ENCODE results near the gene ZFPM1. TPM values are rescaled to one million over a fixed set of nuclear protein-coding genes. Genes with fewer than 3 reads are reported as not detected.

Gene ZFPM1
- polyA plus RNA-seq, 1 experiment: 0.22 TPM

DNA sequence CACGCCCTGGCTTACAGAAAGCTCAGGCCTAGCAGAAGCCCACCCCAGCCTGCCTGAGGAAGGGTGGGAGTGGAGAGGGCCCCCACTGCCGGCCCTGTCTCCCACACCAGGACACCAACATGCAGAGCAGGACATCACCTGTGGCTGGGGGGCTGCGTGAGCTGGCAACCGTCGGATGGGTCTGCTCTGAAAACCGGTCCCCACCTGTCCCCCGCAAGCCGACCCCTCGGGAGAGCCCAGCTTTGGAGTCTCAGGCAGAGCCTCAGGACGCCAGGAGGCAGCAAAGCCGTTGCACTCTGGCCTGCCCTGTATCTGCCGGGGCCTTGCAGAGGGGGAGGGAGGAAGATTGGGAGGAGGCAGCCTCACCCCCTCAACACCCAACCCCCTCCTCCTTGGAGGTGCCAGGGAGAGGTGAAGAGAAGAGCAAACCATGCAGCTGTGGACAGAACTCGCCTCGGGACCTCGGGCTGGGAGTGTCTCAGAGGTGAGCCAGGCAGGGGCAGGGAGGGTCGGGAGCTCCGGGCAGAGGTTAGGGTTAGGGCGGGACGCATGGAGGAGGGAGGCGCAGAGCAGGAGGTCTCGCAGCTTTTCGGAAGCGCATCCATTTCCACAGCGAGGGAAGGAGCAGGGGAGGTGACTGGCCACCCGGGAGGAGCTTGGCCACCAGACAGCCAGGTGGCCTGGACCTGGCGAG lies 86.7 kb downstream of the ZFPM1 start:
- H3K27me3 ChIP-seq (ENCODE audit: control insufficient read depth, insufficient read depth, low read length): peaks cover 17% of the 10 kb centered on the region
- no peak overlapping the region for H3K4me3 ChIP-seq (ENCODE audit: low read depth, low read length)
- TF ChIP-seq CTCF (IDR thresholded peaks at IDR 0.05; ENCODE audit: insufficient read depth, low read depth, low read length): peak; percentile 11; the same call in 1 of the 2 replicates
- DNase-seq (ENCODE audit: low read depth): no peak
- peaks cover 4% of the 10 kb centered on the region; the same call in 1 of the 2 replicates for H3K36me3 ChIP-seq (ENCODE audit: control insufficient read depth, insufficient read depth, low read length)
- ChIA-PET POLR2A (no interaction called here), CTCF (interaction anchor here (0.7 kb wide), 1 partner anchor 29 kb away, joined by 3 read pairs; no protein-coding TSS in a partner anchor)

GRCh38 chr16:88540346-88540977 lies 87.4 kb downstream of the ZFPM1 start:
- Histone ChIP-seq H3K27me3 (ENCODE audit: control insufficient read depth, insufficient read depth, low read length) (peaks cover 17% of the 10 kb centered on the region), H3K36me3 (ENCODE audit: control insufficient read depth, insufficient read depth, low read length) (no peaks in the 10 kb centered on the region; the same call in 1 of the 2 replicates)
- CTCF ChIA-PET: no interaction called here

GRCh38 chr16:88541831-88542616 lies 88.9 kb downstream of the ZFPM1 start:
- DNase-seq (ENCODE audit: low read depth): no peak
- peaks cover 20% of the 10 kb centered on the region for H3K27me3 ChIP-seq (ENCODE audit: control insufficient read depth, insufficient read depth, low read length)
- H3K36me3 ChIP-seq (ENCODE audit: control insufficient read depth, insufficient read depth, low read length): no peaks in the 10 kb centered on the region
- TF ChIP-seq CTCF (IDR thresholded peaks at IDR 0.05; ENCODE audit: insufficient read depth, low read depth, low read length): no peak
- CTCF ChIA-PET: no interaction called here
- no peak overlapping the region for H3K4me3 ChIP-seq (ENCODE audit: low read depth, low read length)
- POLR2A ChIA-PET: no interaction called here

More at GRCh38 chr16:88540346-88540977, 87.4 kb downstream of the ZFPM1 start:
- no peak for DNase-seq (ENCODE audit: low read depth)
- POLR2A ChIA-PET: no interaction called here
- no peak for TF ChIP-seq CTCF (IDR thresholded peaks at IDR 0.05; ENCODE audit: insufficient read depth, low read depth, low read length)
- no peak overlapping the region for H3K4me3 ChIP-seq (ENCODE audit: low read depth, low read length)

- ChIA-PET POLR2A (no interaction called here), CTCF (no interaction called here)
- peaks cover 21% of the 10 kb centered on the region for H3K27me3 ChIP-seq (ENCODE audit: control insufficient read depth, insufficient read depth, low read length)
- no peak for DNase-seq (ENCODE audit: low read depth)
- no peak for TF ChIP-seq CTCF (IDR thresholded peaks at IDR 0.05; ENCODE audit: insufficient read depth, low read depth, low read length)
- H3K36me3 ChIP-seq (ENCODE audit: control insufficient read depth, insufficient read depth, low read length): no peaks in the 10 kb centered on the region
- no peak overlapping the region for H3K4me3 ChIP-seq (ENCODE audit: low read depth, low read length)
These were observed 90.2 kb downstream of the ZFPM1 start for GRCh38 chr16:88543230-88543813.

DNA sequence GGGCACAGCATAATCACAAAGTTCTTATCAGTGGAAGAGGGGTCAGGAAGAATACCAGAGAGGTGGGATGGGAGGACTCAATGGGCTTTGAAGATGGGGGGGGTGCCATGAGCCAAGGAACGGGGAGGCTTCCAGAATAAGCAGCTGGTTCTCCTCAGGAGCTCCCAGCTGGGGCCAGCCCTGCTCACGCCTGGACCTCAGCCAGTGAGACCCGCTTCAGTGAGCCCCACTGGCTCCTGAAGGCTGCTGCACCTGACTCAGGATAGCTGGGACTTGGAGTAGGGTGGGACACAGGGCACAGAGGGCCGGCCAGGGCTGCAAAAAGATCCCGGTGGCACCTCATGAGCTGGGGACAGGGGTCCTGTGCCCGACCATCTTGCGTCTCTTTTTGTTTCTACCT lies 92.7 kb downstream of the ZFPM1 start:
- ChIA-PET CTCF (interaction anchor here (0.6 to 1.7 kb wide), 2 partner anchors 13 to 16 kb away, joined by 4 read pairs; no protein-coding TSS in a partner anchor), POLR2A (no interaction called here)
- no peak for DNase-seq (ENCODE audit: low read depth)
- TF ChIP-seq CTCF (IDR thresholded peaks at IDR 0.05; ENCODE audit: insufficient read depth, low read depth, low read length): no peak
- H3K27me3 ChIP-seq (ENCODE audit: control insufficient read depth, insufficient read depth, low read length): peaks cover 13% of the 10 kb centered on the region
- no peak overlapping the region for H3K4me3 ChIP-seq (ENCODE audit: low read depth, low read length)
- H3K36me3 ChIP-seq (ENCODE audit: control insufficient read depth, insufficient read depth, low read length): no peaks in the 10 kb centered on the region
